CD8-positive, alpha-beta memory T cell (primary cell): Measurements from ENCODE around the gene PPIF. TPM values are rescaled to one million over a fixed set of nuclear protein-coding genes. Genes with fewer than 3 reads are reported as not detected.

Source experiments
- CTCF ChIA-PET: fragments of 350-600 bp; sonication (Branson Sonifier 250); formaldehyde crosslinking; loops from one replicate; lab custom pipeline; 2021; ENCODE audit warnings: antibody characterized with exemption; lab: Charles Lee
- POLR2A ChIA-PET: fragments of 350-600 bp; sonication (Branson Sonifier 250); formaldehyde crosslinking; loops from one replicate; lab custom pipeline; 2021; ENCODE audit warnings: antibody characterized with exemption; lab: Charles Lee
- DNase-seq, 5 donors: peaks; one replicate each; pipeline versions ENCODE4 v3.0.0 to v3.0.0-alpha.2; 2020 to 2022; ENCODE audit warnings: mixed read lengths in 1 of 5
- H3K27ac ChIP-seq: one replicate; pipeline ENCODE4 v1.7.0; 2013; ENCODE audit warnings: low read depth, mild to moderate bottlenecking, low read length, moderate library complexity
- H3K27me3 ChIP-seq: 2 replicates; pipeline ENCODE4 v1.7.0; 2013; ENCODE audit warnings: low read length, mild to moderate bottlenecking; ENCODE audit not compliant: insufficient read depth, poor library complexity, severe bottlenecking
- H3K36me3 ChIP-seq: 2 replicates; pipeline ENCODE4 v1.7.0; 2013; ENCODE audit warnings: mild to moderate bottlenecking, low read length, moderate library complexity; ENCODE audit not compliant: insufficient read depth
- H3K4me1 ChIP-seq: 2 replicates; pipeline ENCODE4 v1.7.0; 2013; ENCODE audit warnings: mild to moderate bottlenecking, low read length, moderate library complexity; ENCODE audit not compliant: insufficient read depth
- H3K4me3 ChIP-seq: 2 replicates; pipeline ENCODE4 v1.7.0; 2013; ENCODE audit warnings: mild to moderate bottlenecking, low read length
- H3K9me3 ChIP-seq: 2 replicates; pipeline ENCODE4 v1.7.0; 2013; ENCODE audit warnings: mild to moderate bottlenecking, low read length
- H3K27ac Mint-ChIP-seq, 8 donors: one replicate each; pipeline ENCODE4 v1.8.0; 2020 to 2021; ENCODE audit warnings: mixed read lengths in 8 of 8, mild to moderate bottlenecking in 6 of 8, inconsistent platforms in 3 of 8, moderate library complexity in 3 of 8
- H3K27me3 Mint-ChIP-seq, 2 donors: one replicate each; pipeline ENCODE4 v1.8.0; 2020 to 2021; ENCODE audit warnings: mixed read lengths in 2 of 2, mild to moderate bottlenecking in 1 of 2, moderate library complexity in 1 of 2
- H3K36me3 Mint-ChIP-seq, 3 donors: one replicate each; pipeline ENCODE4 v1.8.0; 2020 to 2021; ENCODE audit warnings: mixed read lengths in 3 of 3, inconsistent platforms in 1 of 3, mild to moderate bottlenecking in 1 of 3
- H3K4me1 Mint-ChIP-seq, 3 donors: one replicate each; pipeline ENCODE4 v1.8.0; 2020 to 2021; ENCODE audit warnings: mixed read lengths in 3 of 3, inconsistent platforms in 1 of 3, mild to moderate bottlenecking in 1 of 3
- H3K4me3 Mint-ChIP-seq, 7 donors: one replicate each; pipeline ENCODE4 v1.8.0; 2020 to 2021; ENCODE audit warnings: mixed read lengths in 7 of 7, mild to moderate bottlenecking in 6 of 7, moderate library complexity in 4 of 7, inconsistent platforms in 2 of 7
- H3K9me3 Mint-ChIP-seq, 5 donors: one replicate each; pipeline ENCODE4 v1.8.0; 2020 to 2022; ENCODE audit warnings: mixed read lengths in 5 of 5, mild to moderate bottlenecking in 3 of 5, moderate library complexity in 2 of 5, inconsistent platforms in 1 of 5
- polyA plus RNA-seq: library from polyadenylated mRNA; unstranded; fragments of 300-500 nt; fragmentation: Illumina TruSeq; gene quantifications from one replicate; pipeline ENCODE4 v1.2.3, GENCODE V29; 2021
- total RNA-seq, 2 experiments: library from RNA; stranded (reverse); gene quantifications; one replicate each; pipeline ENCODE4 v1.2.3, GENCODE V29; 2021

Gene PPIF
- total and polyA plus RNA-seq, 3 experiments from 2014 or later = 13.7 to 181 (median 173) TPM

- H3K4me3 Mint-ChIP-seq = peak overlapping the region; percentile 66 to 89 (median 75)
- peak overlapping the region in 7 of 8 donors; percentile 36 to 90 (median 56) for H3K27ac Mint-ChIP-seq
- H3K27me3 ChIP-seq = no peaks in the 10 kb centered on the region
- ChIA-PET POLR2A (interaction anchor here (0.8 to 1.5 kb wide), 4 partner anchors 30 to 67 kb away, joined by 3 to 4 read pairs (median 3); no protein-coding TSS in a partner anchor), CTCF (interaction anchor here (1.2 to 5.0 kb wide), 7 partner anchors 14 to 169 kb away, joined by 3 to 37 read pairs (median 5); partner anchors contain the start of gene PPIF)
- H3K27me3 Mint-ChIP-seq = peaks cover 0 to 4% of the 10 kb centered on the region in 2 donors
- peaks cover 60% of the 10 kb centered on the region for H3K4me1 ChIP-seq
- no peaks in the 10 kb centered on the region for H3K36me3 ChIP-seq
- H3K9me3 ChIP-seq = no peaks in the 10 kb centered on the region
- no peak for DNase-seq
- H3K36me3 Mint-ChIP-seq = peaks cover 0 to 17% (median 1%) of the 10 kb centered on the region in 3 donors
- H3K4me1 Mint-ChIP-seq = peaks cover 62 to 65% (median 65%) of the 10 kb centered on the region in 3 donors
- H3K9me3 Mint-ChIP-seq = peaks cover 0 to 4% (median 3%) of the 10 kb centered on the region in 5 donors
- peak overlapping the region; percentile 38 for H3K4me3 ChIP-seq
- H3K27ac ChIP-seq = no peak overlapping the region
Observed at GRCh38 chr10:79316671-79317431, 30.4 kb upstream of the PPIF start.

- ChIA-PET CTCF (interaction anchor here (0.7 to 5.0 kb wide), 5 partner anchors 14 to 149 kb away, joined by 3 to 37 read pairs (median 4); partner anchors contain the start of gene PPIF), POLR2A (interaction anchor here (0.7 to 1.5 kb wide), 2 partner anchors 28 to 32 kb away, joined by 3 to 7 read pairs; no protein-coding TSS in a partner anchor)
- Histone ChIP-seq H3K4me1 (peaks cover 75% of the 10 kb centered on the region), H3K27ac (no peak overlapping the region), H3K27me3 (no peaks in the 10 kb centered on the region), H3K36me3 (no peaks in the 10 kb centered on the region), H3K9me3 (no peaks in the 10 kb centered on the region), H3K4me3 (peak overlapping the region; percentile 12)
- H3K27ac Mint-ChIP-seq = peak overlapping the region in 6 of 8 donors; percentile 14 to 95 (median 88)
- H3K4me3 Mint-ChIP-seq = peak overlapping the region; percentile 41 to 89 (median 73)
- H3K27me3 Mint-ChIP-seq = peaks cover 0 to 4% of the 10 kb centered on the region in 2 donors
- DNase-seq = no peak
- peaks cover 0 to 8% (median 1%) of the 10 kb centered on the region in 3 donors for H3K36me3 Mint-ChIP-seq
- H3K9me3 Mint-ChIP-seq = peaks cover 0 to 4% (median 3%) of the 10 kb centered on the region in 5 donors
- H3K4me1 Mint-ChIP-seq = peaks cover 77 to 80% (median 80%) of the 10 kb centered on the region in 3 donors
Observed at GRCh38 chr10:79318369-79318768, 28.9 kb upstream of the PPIF start.

DNA sequence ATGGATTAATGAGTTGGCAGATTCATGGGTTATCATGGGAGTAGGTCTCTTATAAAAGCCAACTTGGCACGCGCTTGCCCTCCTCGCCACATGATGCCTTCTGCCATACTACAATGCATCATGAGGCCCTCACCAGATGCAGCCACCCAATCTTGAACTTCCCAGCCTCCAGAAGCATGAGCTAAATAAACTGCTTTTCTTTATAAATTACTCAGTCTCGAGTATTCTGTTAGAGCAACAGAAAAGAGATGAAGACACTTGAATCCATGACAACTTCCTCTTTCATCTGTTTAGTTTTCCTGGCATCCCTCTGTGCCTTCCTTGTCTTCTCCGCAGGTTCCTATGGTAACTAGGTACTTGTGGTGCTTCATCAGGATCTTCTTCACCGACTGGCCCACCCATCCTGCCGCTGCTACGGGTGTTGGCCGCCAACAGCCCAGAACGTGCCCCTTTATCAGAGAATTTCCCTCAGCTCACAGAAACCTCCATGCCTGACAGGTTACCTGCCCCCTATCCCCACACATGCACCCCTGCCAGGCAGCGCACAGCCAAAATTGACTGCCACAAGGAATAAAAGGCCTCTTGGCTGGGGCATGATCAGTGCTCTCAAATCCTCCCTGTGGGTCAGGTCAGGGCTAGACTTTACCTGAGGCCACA is 28.0 kb upstream of the PPIF start:
- Histone ChIP-seq H3K27ac (no peak overlapping the region), H3K36me3 (no peaks in the 10 kb centered on the region), H3K4me1 (peaks cover 84% of the 10 kb centered on the region), H3K9me3 (no peaks in the 10 kb centered on the region), H3K4me3 (no peak overlapping the region), H3K27me3 (no peaks in the 10 kb centered on the region)
- Mint-ChIP-seq H3K4me3 (peak overlapping the region in 5 of 7 donors; percentile 41 to 89 (median 58)), H3K27ac (peak overlapping the region in 7 of 8 donors; percentile 4 to 95 (median 78)), H3K9me3 (peaks cover 0 to 4% (median 3%) of the 10 kb centered on the region in 5 donors), H3K4me1 (peaks cover 86 to 89% (median 89%) of the 10 kb centered on the region in 3 donors), H3K36me3 (peaks cover 0 to 3% (median 1%) of the 10 kb centered on the region in 3 donors), H3K27me3 (peaks cover 0 to 4% of the 10 kb centered on the region in 2 donors)
- DNase-seq = no peak
- CTCF ChIA-PET = interaction anchor here (1.0 to 5.0 kb wide), 2 partner anchors 15 to 27 kb away, joined by 3 to 37 read pairs; partner anchors contain the start of gene PPIF
- POLR2A ChIA-PET = no interaction called here

- H3K9me3 Mint-ChIP-seq = peaks cover 0 to 4% (median 3%) of the 10 kb centered on the region in 5 donors
- POLR2A ChIA-PET = no interaction called here
- no peak for DNase-seq
- Histone ChIP-seq H3K27me3 (no peaks in the 10 kb centered on the region), H3K9me3 (no peaks in the 10 kb centered on the region), H3K36me3 (no peaks in the 10 kb centered on the region), H3K4me1 (peaks cover 89% of the 10 kb centered on the region), H3K27ac (no peak overlapping the region), H3K4me3 (no peak overlapping the region)
- H3K4me3 Mint-ChIP-seq = peak overlapping the region in 4 of 7 donors; percentile 16 to 32 (median 24)
- peak overlapping the region in 1 of 8 donors; percentile 90 for H3K27ac Mint-ChIP-seq
- H3K27me3 Mint-ChIP-seq = peaks cover 0 to 4% of the 10 kb centered on the region in 2 donors
- peaks cover 92 to 97% (median 96%) of the 10 kb centered on the region in 3 donors for H3K4me1 Mint-ChIP-seq
- CTCF ChIA-PET = no interaction called here
- H3K36me3 Mint-ChIP-seq = peaks cover 0 to 1% (median 1%) of the 10 kb centered on the region in 3 donors
Observed at GRCh38 chr10:79320316-79320715, 27.0 kb upstream of the PPIF start.

DNA sequence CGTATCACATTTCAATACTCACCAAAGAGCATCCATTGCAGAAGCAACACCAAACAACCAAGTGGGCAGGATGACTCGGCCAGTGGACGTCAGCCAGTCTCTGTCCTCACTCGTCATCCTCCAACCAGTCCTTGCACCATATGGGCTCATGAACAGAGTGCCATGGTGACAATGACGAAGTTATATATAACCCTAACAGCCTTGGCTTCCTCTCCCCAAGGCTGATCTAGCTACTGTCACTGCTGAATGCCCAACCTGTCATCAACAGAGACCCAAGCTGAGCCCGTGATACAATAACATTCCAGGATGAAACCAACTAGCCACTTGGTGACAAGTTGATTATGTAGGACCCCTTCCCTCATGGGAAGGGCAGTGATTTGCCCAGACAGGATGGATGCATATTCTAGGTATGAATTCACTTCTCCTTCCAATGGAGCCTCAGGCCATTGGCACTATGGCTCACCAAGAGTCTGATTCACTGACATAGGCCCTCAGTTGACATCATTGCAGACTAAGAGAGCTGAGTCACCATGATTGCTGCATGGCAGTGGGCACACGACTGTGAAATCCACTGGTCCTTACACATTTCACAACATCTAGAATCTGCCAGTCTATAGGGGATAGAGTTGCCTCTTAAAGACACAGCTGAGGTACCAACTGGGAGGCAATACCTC is 26.3 kb upstream of the PPIF start:
- peaks cover 0 to 1% (median 0%) of the 10 kb centered on the region in 3 donors for H3K36me3 Mint-ChIP-seq
- Histone ChIP-seq H3K36me3 (no peaks in the 10 kb centered on the region), H3K4me1 (peaks cover 92% of the 10 kb centered on the region), H3K27me3 (no peaks in the 10 kb centered on the region), H3K27ac (no peak overlapping the region), H3K9me3 (no peaks in the 10 kb centered on the region), H3K4me3 (no peak overlapping the region)
- POLR2A ChIA-PET = no interaction called here
- H3K9me3 Mint-ChIP-seq = peaks cover 0 to 4% (median 3%) of the 10 kb centered on the region in 5 donors
- H3K27me3 Mint-ChIP-seq = peaks cover 0 to 4% of the 10 kb centered on the region in 2 donors
- no peak for DNase-seq
- CTCF ChIA-PET = interaction anchor here (3.5 kb wide), 1 partner anchor 26 kb away, joined by 24 read pairs; the partner anchor contains the start of gene PPIF
- H3K27ac Mint-ChIP-seq = peak overlapping the region in 5 of 8 donors; percentile 18 to 90 (median 51)
- H3K4me3 Mint-ChIP-seq = peak overlapping the region in 1 of 7 donors; percentile 7
- peaks cover 87 to 91% (median 90%) of the 10 kb centered on the region in 3 donors for H3K4me1 Mint-ChIP-seq

- Histone ChIP-seq H3K9me3 (no peaks in the 10 kb centered on the region), H3K36me3 (no peaks in the 10 kb centered on the region), H3K4me3 (no peak overlapping the region), H3K4me1 (peaks cover 87% of the 10 kb centered on the region), H3K27ac (no peak overlapping the region), H3K27me3 (no peaks in the 10 kb centered on the region)
- peaks cover 83 to 86% (median 85%) of the 10 kb centered on the region in 3 donors for H3K4me1 Mint-ChIP-seq
- H3K27me3 Mint-ChIP-seq = peaks cover 0 to 4% of the 10 kb centered on the region in 2 donors
- ChIA-PET CTCF (interaction anchor here (2.3 to 3.5 kb wide), 2 partner anchors 10 to 25 kb away, joined by 7 to 24 read pairs; partner anchors contain the start of gene PPIF), POLR2A (interaction anchor here (1.4 kb wide), 1 partner anchor 77 kb away, joined by 4 read pairs; no protein-coding TSS in a partner anchor)
- H3K36me3 Mint-ChIP-seq = peaks cover 0 to 1% (median 0%) of the 10 kb centered on the region in 3 donors
- peak overlapping the region in 1 of 7 donors; percentile 7 for H3K4me3 Mint-ChIP-seq
- no peak for DNase-seq
- H3K9me3 Mint-ChIP-seq = peaks cover 0 to 4% (median 3%) of the 10 kb centered on the region in 5 donors
- peak overlapping the region in 5 of 8 donors; percentile 49 to 90 (median 70) for H3K27ac Mint-ChIP-seq
Observed at GRCh38 chr10:79321494-79321882, 25.8 kb upstream of the PPIF start.

DNA sequence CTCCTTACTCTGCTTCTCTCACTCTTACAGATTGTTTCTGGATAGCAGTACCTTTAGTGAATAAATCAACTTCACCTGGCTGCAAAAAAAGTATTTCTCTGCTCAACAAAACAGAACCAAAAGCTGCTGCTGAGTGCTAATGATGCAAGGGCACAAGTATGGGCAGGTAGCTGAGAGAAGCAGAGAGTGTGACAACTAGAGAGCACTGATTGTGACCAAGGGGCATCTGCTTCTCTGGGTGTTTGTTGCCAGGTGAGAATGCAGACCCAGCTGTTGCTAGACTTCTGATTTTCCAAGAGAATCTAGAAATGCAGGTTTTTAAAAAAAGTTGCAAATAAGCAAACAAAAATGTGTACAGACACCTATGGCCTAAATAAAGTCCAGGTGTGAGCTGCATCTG is 25.3 kb upstream of the PPIF start:
- peaks cover 0 to 3% of the 10 kb centered on the region in 2 donors for H3K27me3 Mint-ChIP-seq
- Histone ChIP-seq H3K9me3 (no peaks in the 10 kb centered on the region), H3K36me3 (no peaks in the 10 kb centered on the region), H3K27ac (no peak overlapping the region), H3K27me3 (no peaks in the 10 kb centered on the region), H3K4me3 (peak overlapping the region; percentile 36), H3K4me1 (peaks cover 82% of the 10 kb centered on the region)
- H3K27ac Mint-ChIP-seq = peak overlapping the region; percentile 48 to 95 (median 84)
- CTCF ChIA-PET = interaction anchor here (1.2 to 3.5 kb wide), 4 partner anchors 9 to 35 kb away, joined by 5 to 24 read pairs (median 8); partner anchors contain the start of gene PPIF
- DNase-seq = no peak
- peaks cover 0 to 1% (median 0%) of the 10 kb centered on the region in 3 donors for H3K36me3 Mint-ChIP-seq
- POLR2A ChIA-PET = interaction anchor here (1.4 to 2.2 kb wide), 4 partner anchors 25 to 77 kb away, joined by 3 to 12 read pairs (median 8); partner anchors contain the start of gene PPIF
- H3K9me3 Mint-ChIP-seq = peaks cover 0 to 4% (median 3%) of the 10 kb centered on the region in 5 donors
- H3K4me1 Mint-ChIP-seq = peaks cover 78 to 81% (median 80%) of the 10 kb centered on the region in 3 donors
- peak overlapping the region in 2 of 7 donors; percentile 21 to 60 for H3K4me3 Mint-ChIP-seq
